HepG2 (cell line): ENCODE data around the gene NCOA7. TPM values are rescaled to one million over a fixed set of nuclear protein-coding genes. Genes with fewer than 3 reads are reported as not detected.

Experiments
- ARID4A ChIP-seq: sonication (generic); formaldehyde crosslinking; IDR thresholded peaks from 2 replicates; pipeline ENCODE4 v1.5.0; 2020; ENCODE audit warnings: mild to moderate bottlenecking, missing genetic modification reagents, borderline replicate concordance
- ARNT ChIP-seq: fragments of 450-650 bp; IDR thresholded peaks from 2 replicates; pipeline ENCODE4 v1.6.1; 2017
- BRF2 ChIP-seq: sonication (generic); formaldehyde crosslinking; IDR thresholded peaks from 2 replicates; pipeline ENCODE4 v1.8.1; 2022; ENCODE audit warnings: mild to moderate bottlenecking, missing genetic modification reagents
- CREM ChIP-seq, 2 experiments: sonication (generic) in 1 of 2; formaldehyde crosslinking in 1 of 2; IDR thresholded peaks; 2 replicates each; pipeline versions ENCODE4 v1.4.0 to v1.6.1; 2016 to 2020; ENCODE audit warnings: antibody characterized with exemption in 1 of 2, mild to moderate bottlenecking in 1 of 2, missing genetic modification reagents in 1 of 2
- CSRNP2 ChIP-seq: sonication (generic); formaldehyde crosslinking; conservative IDR thresholded peaks from 2 replicates; pipeline ENCODE4 v1.8.0; 2022; ENCODE audit warnings: low read depth, missing genetic modification reagents
- HIVEP1 ChIP-seq: sonication (generic); formaldehyde crosslinking; IDR thresholded peaks from 2 replicates; pipeline ENCODE4 v1.4.0; 2020; ENCODE audit warnings: mild to moderate bottlenecking, missing genetic modification reagents
- HMG20B ChIP-seq: conservative IDR thresholded peaks from 2 replicates; pipeline ENCODE4 v1.6.1; 2016; ENCODE audit warnings: missing genetic modification reagents, missing compliant biosample characterization
- MED13 ChIP-seq: sonication (generic); formaldehyde crosslinking; IDR thresholded peaks from 2 replicates; pipeline ENCODE4 v1.5.0; 2020; ENCODE audit warnings: missing genetic modification reagents
- MED8 ChIP-seq: sonication (generic); formaldehyde crosslinking; IDR thresholded peaks from 2 replicates; pipeline ENCODE4 v1.8.1; 2023; ENCODE audit warnings: mild to moderate bottlenecking, missing genetic modification reagents; ENCODE audit not compliant: insufficient replicate concordance
- NCOA5 ChIP-seq: sonication (generic); formaldehyde crosslinking; IDR thresholded peaks from 2 replicates; pipeline ENCODE4 v1.4.0; 2020; ENCODE audit warnings: missing genetic modification reagents
- NKX3-1 ChIP-seq: sonication (generic); formaldehyde crosslinking; IDR thresholded peaks from 2 replicates; pipeline ENCODE4 v1.5.0; 2020; ENCODE audit warnings: missing genetic modification reagents
- RFX5 ChIP-seq: IDR thresholded peaks from 2 replicates; pipeline ENCODE4 v1.6.1; 2011; ENCODE audit warnings: low read depth, low read length, improper control_type of control experiment
- SMAD9 ChIP-seq: sonication (generic); formaldehyde crosslinking; IDR thresholded peaks from 2 replicates; pipeline ENCODE4 v1.5.1; 2020; ENCODE audit warnings: mild to moderate bottlenecking, missing genetic modification reagents
- SNAPC5 ChIP-seq: sonication (generic); formaldehyde crosslinking; IDR thresholded peaks from 2 replicates; pipeline ENCODE4 v1.8.1; 2023; ENCODE audit warnings: mild to moderate bottlenecking, missing genetic modification reagents, borderline replicate concordance
- STAT6 ChIP-seq: sonication (generic); formaldehyde crosslinking; IDR thresholded peaks from 2 replicates; pipeline ENCODE4 v1.4.0; 2020; ENCODE audit warnings: missing genetic modification reagents, mild to moderate bottlenecking, borderline replicate concordance
- TEF ChIP-seq: sonication (generic); formaldehyde crosslinking; IDR thresholded peaks from 2 replicates; pipeline ENCODE4 v1.5.0; 2020; ENCODE audit warnings: missing genetic modification reagents
- YY1 ChIP-seq: IDR thresholded peaks from 2 replicates; pipeline ENCODE4 v1.6.1; 2011; ENCODE audit warnings: low read length, low read depth, moderate library complexity, mild to moderate bottlenecking; ENCODE audit not compliant: insufficient read depth, insufficient replicate concordance
- ZNF17 ChIP-seq: sonication (generic); formaldehyde crosslinking; IDR thresholded peaks from 2 replicates; pipeline ENCODE4 v1.5.0; 2020; ENCODE audit warnings: mild to moderate bottlenecking, missing genetic modification reagents
- ZNF331 ChIP-seq: sonication (generic); formaldehyde crosslinking; IDR thresholded peaks from 2 replicates; pipeline ENCODE4 v1.4.0; 2020; ENCODE audit warnings: missing genetic modification reagents
- ZSCAN12 ChIP-seq: sonication (generic); formaldehyde crosslinking; IDR thresholded peaks from 2 replicates; pipeline ENCODE4 v1.9.0; 2021; ENCODE audit warnings: mild to moderate bottlenecking, missing genetic modification reagents
- polyA plus RNA-seq, 8 experiments: library from polyadenylated mRNA; depleted of rRNA in 3 of 8; stranded (reverse) in 7 of 8; unstranded in 1 of 8; fragments of >200 nt; fragmentation: Illumina TruSeq in 4 of 8; extraction: Trizol in 4 of 8; gene quantifications; 2 replicates each; pipeline versions ENCODE4 v1.2.1 to v1.2.3, GENCODE V29; 2011 to 2016; ENCODE audit warnings: low read depth in 4 of 8, missing spikeins in 1 of 8, mixed read lengths in 1 of 8; ENCODE audit not compliant: insufficient read depth in 1 of 8
- total RNA-seq, 5 experiments: library from RNA; depleted of rRNA; stranded (reverse); fragments of >200 nt; fragmentation: Illumina TruSeq; extraction: Trizol; gene quantifications; 2 replicates each; pipeline ENCODE4 v1.2.3, GENCODE V29; 2016; ENCODE audit warnings: low read depth in 1 of 5

Gene NCOA7
- total and polyA plus RNA-seq, 2 of the 13 experiments (the other 11 are each of a cell fraction or from before 2014, with no cell fraction given) = 13.6 to 20.8 TPM

GRCh38 chr6:125944434-125944816 is 153.7 kb downstream of the NCOA7 start (continued):
- TF ChIP-seq ARID4A (CRISPR knock-in tag) (peak; percentile 16; the same call in 1 of the 2 replicates), ZNF17 (CRISPR knock-in tag) (no peak), MED13 (CRISPR knock-in tag) (no peak), TEF (CRISPR knock-in tag) (no peak), ZSCAN12 (CRISPR knock-in tag) (peak; percentile 49; the same call in 1 of the 2 replicates), STAT6 (0 out of 2 replicates have a peak, but pooled peaks have one; percentile 65), YY1 (no peak), NKX3-1 (CRISPR knock-in tag) (no peak; the same call in 1 of the 2 replicates), HIVEP1 (CRISPR knock-in tag) (no peak), BRF2 (CRISPR knock-in tag) (no peak), RFX5 (no peak), SMAD9 (CRISPR knock-in tag) (no peak), CREM (IDR thresholded peaks at IDR 0.05) (peak; percentile 82), CREM (CRISPR knock-in tag; IDR thresholded peaks at IDR 0.05) (no peak), MED8 (CRISPR knock-in tag) (no peak), CSRNP2 (CRISPR knock-in tag) (no peak), NCOA5 (no peak), ZNF331 (CRISPR knock-in tag) (peak; percentile 83), SNAPC5 (no peak), ARNT (no peak), HMG20B (CRISPR knock-in tag) (peak; percentile 72; the same call in 1 of the 2 replicates)
